ENCODE results near the gene PAX7. TPM values are rescaled to one million over a fixed set of nuclear protein-coding genes. Genes with fewer than 3 reads are reported as not detected.

The PAX7 gene
- total and polyA plus RNA-seq, 9 donors = not detected

- WGBS, 3 donors = 77 to 84% (median 83%) methylated on average over 12 of the region's 12 CpGs
- TF ChIP-seq CTCF (IDR thresholded peaks at IDR 0.05) (no peak), POLR2A (IDR thresholded peaks at IDR 0.05) (no peak), EP300 (IDR thresholded peaks at IDR 0.05) (no peak)
- Histone ChIP-seq H3K27me3 (no peaks in the 10 kb centered on the region), H3K9me3 (no peaks in the 10 kb centered on the region), H3K4me3 (no peak overlapping the region), H3K4me1 (ENCODE audit: insufficient read depth) (no peaks in the 10 kb centered on the region), H3K36me3 (no peaks in the 10 kb centered on the region), H3K27ac (no peak overlapping the region)
- intact Hi-C loops (cut with DNase I) = no loop called here
- DNase-seq = no peak
Measured at GRCh38 chr1:18714404-18715175, 83.9 kb downstream of the PAX7 start.

DNA sequence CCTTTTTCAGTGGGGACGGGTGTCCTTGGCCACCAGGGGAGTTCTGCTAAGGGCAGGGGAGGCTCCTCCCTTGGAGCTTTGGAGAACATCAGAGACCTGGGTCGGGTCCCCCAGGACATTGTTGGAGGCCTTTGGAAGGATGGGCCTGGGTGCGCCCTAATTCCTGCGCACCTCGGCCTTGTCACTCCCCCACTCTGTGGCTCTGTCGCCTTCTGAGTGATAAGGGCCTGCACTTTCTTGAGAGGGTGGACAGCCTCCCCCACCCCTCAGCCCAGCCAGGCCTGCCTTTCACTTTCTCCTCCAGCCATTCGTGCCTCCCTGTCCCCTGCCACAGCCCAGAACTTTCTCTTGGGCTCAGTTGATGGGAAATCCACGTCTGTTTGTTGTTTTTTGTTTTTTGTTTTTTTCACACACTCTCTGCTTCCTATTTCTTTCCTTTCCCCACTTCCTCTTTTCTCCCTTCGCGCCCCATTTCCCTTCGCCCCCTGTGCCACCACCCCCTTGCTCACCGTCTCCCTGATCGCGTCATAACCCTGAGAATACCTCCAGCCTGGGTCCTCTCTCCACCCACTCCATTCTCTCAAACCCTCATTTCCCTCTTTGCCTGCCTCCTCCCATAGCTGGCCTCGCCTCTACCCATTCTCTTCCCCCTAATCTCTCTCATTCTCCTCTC is 85.6 kb downstream of the PAX7 start:
- TF ChIP-seq POLR2A (IDR thresholded peaks at IDR 0.05) (no peak), CTCF (IDR thresholded peaks at IDR 0.05) (no peak), EP300 (IDR thresholded peaks at IDR 0.05) (no peak)
- WGBS, 3 donors = 27 to 34% (median 33%) methylated on average over 15 of the region's 15 CpGs
- no peaks in the 10 kb centered on the region for H3K9me3 ChIP-seq
- no peak overlapping the region for H3K4me3 ChIP-seq
- H3K4me1 ChIP-seq (ENCODE audit: insufficient read depth) = no peaks in the 10 kb centered on the region
- no peak for DNase-seq
- no peaks in the 10 kb centered on the region for H3K36me3 ChIP-seq
- no peak overlapping the region for H3K27ac ChIP-seq
- intact Hi-C loops (cut with DNase I) = no loop called here
- H3K27me3 ChIP-seq = no peaks in the 10 kb centered on the region

- Histone ChIP-seq H3K9me3 (no peaks in the 10 kb centered on the region), H3K4me1 (ENCODE audit: insufficient read depth) (no peaks in the 10 kb centered on the region), H3K27me3 (no peaks in the 10 kb centered on the region), H3K4me3 (no peak overlapping the region), H3K27ac (no peak overlapping the region), H3K36me3 (no peaks in the 10 kb centered on the region)
- TF ChIP-seq EP300 (IDR thresholded peaks at IDR 0.05) (no peak), CTCF (IDR thresholded peaks at IDR 0.05) (no peak), POLR2A (IDR thresholded peaks at IDR 0.05) (no peak)
- DNase-seq = no peak
- intact Hi-C loops (cut with DNase I) = no loop called here
- WGBS, 3 donors = 5 to 6% (median 5%) methylated on average over 59 to 72 of the region's 72 CpGs
Measured at GRCh38 chr1:18716785-18717678, 86.4 kb downstream of the PAX7 start.

GRCh38 chr1:18719786-18720451 is 89.3 kb downstream of the PAX7 start:
- Histone ChIP-seq H3K4me1 (ENCODE audit: insufficient read depth) (no peaks in the 10 kb centered on the region), H3K4me3 (no peak overlapping the region), H3K27me3 (no peaks in the 10 kb centered on the region), H3K9me3 (no peaks in the 10 kb centered on the region), H3K27ac (no peak overlapping the region), H3K36me3 (no peaks in the 10 kb centered on the region)
- DNase-seq = no peak
- intact Hi-C loops (cut with DNase I) = no loop called here
- 32 to 45% (median 38%) methylated on average over 9 of the region's 9 CpGs for WGBS, 3 donors
- TF ChIP-seq EP300 (IDR thresholded peaks at IDR 0.05) (no peak), POLR2A (IDR thresholded peaks at IDR 0.05) (no peak), CTCF (IDR thresholded peaks at IDR 0.05) (no peak)
